Tibial artery (tissue), 4 donors: ENCODE data around the gene MSANTD1.

Experiments
- DNase-seq, 2 donors: peaks; one replicate each; pipeline ENCODE4 v3.0.0-alpha.2; 2019
- H3K27ac ChIP-seq, 2 donors: fragments of 200-600 bp; sonication (generic) in 1 of 2; 1 replicate in 1 of 2; 2 replicates in 1 of 2; pipeline ENCODE4 v1.5.1; 2018 to 2019; ENCODE audit warnings: mild to moderate bottlenecking in 1 of 2
- H3K27me3 ChIP-seq, 2 donors: fragments of 200-600 bp; sonication (generic) in 1 of 2; one replicate each; pipeline versions ENCODE4 v1.5.1 to v1.6.0; 2016 to 2019
- H3K36me3 ChIP-seq, 3 donors: fragments of 200-600 bp; sonication (generic) in 2 of 3; one replicate each; pipeline ENCODE4 v1.5.1; 2016 to 2019; ENCODE audit warnings: mild to moderate bottlenecking in 2 of 3
- H3K4me1 ChIP-seq, 4 donors: fragments of 200-600 bp; sonication (generic) in 2 of 4; 1 replicate in 3 of 4; 2 replicates in 1 of 4; pipeline ENCODE4 v1.5.1; 2016 to 2019
- H3K4me3 ChIP-seq, 2 donors: fragments of 200-600 bp; sonication (generic) in 1 of 2; 1 replicate in 1 of 2; 2 replicates in 1 of 2; pipeline ENCODE4 v1.5.1; 2018 to 2019; ENCODE audit warnings: mild to moderate bottlenecking in 2 of 2
- H3K9me3 ChIP-seq, 3 donors: fragments of 200-600 bp; sonication (generic) in 1 of 3; one replicate each; pipeline ENCODE4 v1.5.1; 2016 to 2019
- intact Hi-C: fragments of 100-400 bp; cut with DNase I; formaldehyde crosslinking; loops from one replicate; pipeline ENCODE4 v1.15.0; 2023; ENCODE audit warnings: low total_unique reads
- TF ChIP-seq, protein P1 (sequence below), 2 experiments: fragments of 200-600 bp in 1 of 2; fragments of 450-650 bp in 1 of 2; IDR thresholded peaks; one replicate each; pipeline ENCODE4 v1.5.1; 2017 to 2019; ENCODE audit warnings: antibody characterized with exemption in 2 of 2, mild to moderate bottlenecking in 1 of 2, moderate library complexity in 1 of 2

The MSANTD1 gene

GRCh38 chr4:3255611-3256186 lies 6.7 kb downstream of the MSANTD1 start:
- TF ChIP-seq, protein P1, sequence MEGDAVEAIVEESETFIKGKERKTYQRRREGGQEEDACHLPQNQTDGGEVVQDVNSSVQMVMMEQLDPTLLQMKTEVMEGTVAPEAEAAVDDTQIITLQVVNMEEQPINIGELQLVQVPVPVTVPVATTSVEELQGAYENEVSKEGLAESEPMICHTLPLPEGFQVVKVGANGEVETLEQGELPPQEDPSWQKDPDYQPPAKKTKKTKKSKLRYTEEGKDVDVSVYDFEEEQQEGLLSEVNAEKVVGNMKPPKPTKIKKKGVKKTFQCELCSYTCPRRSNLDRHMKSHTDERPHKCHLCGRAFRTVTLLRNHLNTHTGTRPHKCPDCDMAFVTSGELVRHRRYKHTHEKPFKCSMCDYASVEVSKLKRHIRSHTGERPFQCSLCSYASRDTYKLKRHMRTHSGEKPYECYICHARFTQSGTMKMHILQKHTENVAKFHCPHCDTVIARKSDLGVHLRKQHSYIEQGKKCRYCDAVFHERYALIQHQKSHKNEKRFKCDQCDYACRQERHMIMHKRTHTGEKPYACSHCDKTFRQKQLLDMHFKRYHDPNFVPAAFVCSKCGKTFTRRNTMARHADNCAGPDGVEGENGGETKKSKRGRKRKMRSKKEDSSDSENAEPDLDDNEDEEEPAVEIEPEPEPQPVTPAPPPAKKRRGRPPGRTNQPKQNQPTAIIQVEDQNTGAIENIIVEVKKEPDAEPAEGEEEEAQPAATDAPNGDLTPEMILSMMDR (IDR thresholded peaks at IDR 0.05): no peak
- Histone ChIP-seq H3K27me3 (no peaks in the 10 kb centered on the region), H3K9me3 (no peaks in the 10 kb centered on the region), H3K27ac (no peak overlapping the region), H3K4me3 (no peak overlapping the region), H3K36me3 (peaks cover 0 to 19% (median 0%) of the 10 kb centered on the region in 3 donors), H3K4me1 (no peaks in the 10 kb centered on the region)
- DNase-seq: peak; percentile 14 to 61
- intact Hi-C loops: no loop called here

GRCh38 chr4:3256230-3257102 lies 7.5 kb downstream of the MSANTD1 start:
- Histone ChIP-seq H3K4me1 (no peaks in the 10 kb centered on the region), H3K4me3 (no peak overlapping the region), H3K9me3 (no peaks in the 10 kb centered on the region), H3K36me3 (peaks cover 0 to 19% (median 0%) of the 10 kb centered on the region in 3 donors), H3K27ac (no peak overlapping the region), H3K27me3 (no peaks in the 10 kb centered on the region)
- intact Hi-C loops: no loop called here
- TF ChIP-seq, protein P1 (IDR thresholded peaks at IDR 0.05): no peak
- peak in 1 of 2 donors; percentile 9 for DNase-seq

DNA sequence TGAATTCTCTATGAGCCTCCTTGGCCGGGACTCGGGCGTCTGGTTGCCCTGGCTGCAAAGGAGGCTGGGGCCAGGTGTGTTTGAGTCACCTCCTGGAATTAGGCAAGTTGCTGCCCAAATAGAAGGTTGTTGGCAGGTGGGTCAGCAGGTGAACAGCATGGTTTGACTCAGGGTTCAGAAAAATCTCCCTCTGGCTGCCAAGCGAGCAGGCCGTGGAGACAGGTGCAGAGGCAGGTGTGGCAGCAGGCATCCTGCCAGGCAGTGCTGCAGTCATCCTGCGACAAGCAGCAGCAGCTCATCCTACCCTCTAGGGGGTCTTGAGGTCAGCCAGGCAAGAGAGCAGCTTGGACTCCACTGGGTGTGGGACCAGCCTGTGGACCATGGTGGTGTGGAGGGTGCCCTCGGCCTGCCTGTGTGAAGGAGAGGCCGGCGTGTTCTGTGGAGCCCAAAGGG lies 8.2 kb downstream of the MSANTD1 start:
- Histone ChIP-seq H3K27me3 (no peaks in the 10 kb centered on the region), H3K4me3 (no peak overlapping the region), H3K27ac (no peak overlapping the region), H3K36me3 (peaks cover 0 to 19% (median 0%) of the 10 kb centered on the region in 3 donors), H3K9me3 (no peaks in the 10 kb centered on the region), H3K4me1 (no peaks in the 10 kb centered on the region)
- TF ChIP-seq, protein P1 (IDR thresholded peaks at IDR 0.05): no peak
- DNase-seq: peak in 1 of 2 donors; percentile 10
- intact Hi-C loops: no loop called here

- Histone ChIP-seq H3K4me1 (no peaks in the 10 kb centered on the region), H3K9me3 (no peaks in the 10 kb centered on the region), H3K27me3 (no peaks in the 10 kb centered on the region), H3K27ac (no peak overlapping the region), H3K36me3 (peaks cover 0 to 19% (median 0%) of the 10 kb centered on the region in 3 donors), H3K4me3 (no peak overlapping the region)
- intact Hi-C loops: no loop called here
- peak; percentile 11 to 54 for DNase-seq
- TF ChIP-seq, protein P1 (IDR thresholded peaks at IDR 0.05): no peak
Measured at GRCh38 chr4:3257556-3258482, 8.9 kb downstream of the MSANTD1 start.

- Histone ChIP-seq H3K4me1 (no peaks in the 10 kb centered on the region), H3K27me3 (no peaks in the 10 kb centered on the region), H3K36me3 (no peaks in the 10 kb centered on the region), H3K4me3 (no peak overlapping the region), H3K27ac (no peak overlapping the region), H3K9me3 (no peaks in the 10 kb centered on the region)
- intact Hi-C loops: no loop called here
- DNase-seq: peak in 1 of 2 donors; percentile 4
- TF ChIP-seq, protein P1 (IDR thresholded peaks at IDR 0.05): no peak
Measured at GRCh38 chr4:3261411-3262207, 12.7 kb downstream of the MSANTD1 start.
